T-helper 2 cell treated with Interferon-gamma antibody and Interleukin-4, amounts not matched to agents 100 ng/mL and 5 ng/mL, for 36 hours (primary cell): ENCODE results near the gene CLCN3. TPM values are rescaled to one million over a fixed set of nuclear protein-coding genes. Genes with fewer than 3 reads are reported as not detected.
"Not testable (repeated sequence)": the region's sequence is repeated elsewhere in the genome, so short reads cannot be mapped to it uniquely, and the experiment has no call there.

Source experiments
- intact Hi-C: fragments of 100-400 bp; cut with micrococcal nuclease; formaldehyde crosslinking; loops from one replicate; pipeline ENCODE4 v1.15.1; 2023
- total RNA-seq: library from RNA; stranded (reverse); gene quantifications from 2 replicates; pipeline ENCODE4 v1.2.3, GENCODE V29; 2022

Gene CLCN3
- total RNA-seq, 1 donor from 2014 or later: 30.5 TPM

GRCh38 chr4:169652535-169652934 lies 32.2 kb downstream of the CLCN3 start:
- intact Hi-C loops: no loop called here

DNA sequence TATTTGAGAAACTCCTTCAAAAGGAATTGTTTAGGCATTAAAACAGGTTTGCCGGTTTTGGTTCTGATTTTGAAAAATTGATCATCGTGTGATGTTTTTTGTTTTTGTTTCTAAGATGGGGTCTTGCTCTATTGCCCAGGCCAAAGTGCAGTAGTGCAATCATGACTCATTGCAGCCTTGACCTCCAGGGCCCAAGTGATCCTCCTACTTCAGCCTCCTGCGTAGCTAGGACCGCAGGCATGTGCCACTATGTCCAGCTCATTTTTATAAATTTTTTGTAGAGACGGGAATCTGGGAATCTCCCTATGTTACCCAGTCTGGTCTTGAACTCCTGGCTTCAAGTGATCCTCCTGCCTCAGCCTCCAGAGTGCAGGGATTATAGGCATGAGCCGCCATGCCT lies 35.0 kb downstream of the CLCN3 start:
- intact Hi-C loops: no loop called here

GRCh38 chr4:169657470-169658107 lies 37.2 kb downstream of the CLCN3 start:
- intact Hi-C loops: no loop called here

DNA sequence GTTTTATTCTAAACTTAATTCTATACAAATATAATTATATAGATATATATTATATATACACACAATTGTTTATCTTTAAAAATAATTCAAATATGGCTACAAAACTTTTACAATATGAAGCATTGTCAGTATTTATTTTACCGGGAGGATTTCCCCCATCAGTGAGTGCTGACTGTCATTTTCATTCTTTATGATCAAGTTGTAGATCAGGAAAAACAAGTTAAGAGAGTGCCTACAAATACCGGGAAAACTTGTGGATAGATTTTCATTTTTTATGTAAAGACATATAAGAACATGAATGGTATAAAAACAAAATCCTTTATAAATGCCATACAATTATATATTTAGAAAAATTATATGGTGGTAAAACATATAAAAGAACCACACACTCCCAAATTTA lies 37.8 kb downstream of the CLCN3 start:
- intact Hi-C loops: no loop called here

GRCh38 chr4:169658975-169659715 lies 38.8 kb downstream of the CLCN3 start:
- intact Hi-C loops: no loop called here

GRCh38 chr4:169659716-169660670 lies 39.6 kb downstream of the CLCN3 start:
- intact Hi-C loops: loop anchor here (1.0 to 10.0 kb wide), 5 partner anchors 40 to 1342 kb away; partner anchors contain the start of genes CLCN3, DDX60, HPF1 and NEK1

DNA sequence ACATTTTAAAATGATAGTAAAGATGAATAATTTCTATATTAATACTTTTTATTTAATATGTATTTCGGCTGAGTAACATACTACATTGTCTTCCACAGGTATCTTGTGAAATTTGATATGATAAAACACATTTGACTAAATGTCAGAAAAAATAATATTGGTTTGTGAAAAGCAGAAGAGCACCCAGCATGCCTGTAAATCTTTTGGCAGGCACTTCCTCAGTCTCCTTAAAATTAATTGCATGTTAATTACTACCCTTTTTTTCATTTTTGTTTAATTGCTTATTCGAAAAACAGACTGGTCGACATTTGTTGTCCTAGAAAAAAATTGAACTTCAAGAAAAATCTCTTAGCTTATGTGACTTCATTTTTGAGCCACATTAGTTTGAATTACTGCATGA lies 40.6 kb downstream of the CLCN3 start:
- intact Hi-C loops: loop anchor here (1.0 to 10.0 kb wide), 5 partner anchors 41 to 1343 kb away; partner anchors contain the start of genes CLCN3, DDX60, HPF1 and NEK1

DNA sequence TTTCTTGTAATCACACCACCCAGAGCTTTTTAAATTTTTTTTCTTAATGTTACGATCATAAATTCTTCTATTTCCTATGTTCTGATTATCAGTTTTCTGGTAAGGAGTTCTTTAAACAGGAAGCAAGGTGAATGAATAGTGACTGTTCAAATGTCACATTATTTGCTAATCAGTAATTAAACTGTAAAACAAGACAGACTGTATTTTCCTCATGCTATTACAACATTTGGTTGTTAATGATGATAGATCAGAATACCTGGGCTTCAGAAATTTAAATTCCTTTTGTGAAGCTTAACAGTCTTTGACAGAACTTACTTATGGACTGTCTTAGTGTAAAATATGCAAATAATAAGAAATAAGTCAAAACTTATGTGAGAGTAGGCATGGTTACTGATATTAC lies 41.4 kb downstream of the CLCN3 start:
- intact Hi-C loops: loop anchor here (10.0 kb wide), 1 partner anchor 247 kb away; no protein-coding TSS in a partner anchor

DNA sequence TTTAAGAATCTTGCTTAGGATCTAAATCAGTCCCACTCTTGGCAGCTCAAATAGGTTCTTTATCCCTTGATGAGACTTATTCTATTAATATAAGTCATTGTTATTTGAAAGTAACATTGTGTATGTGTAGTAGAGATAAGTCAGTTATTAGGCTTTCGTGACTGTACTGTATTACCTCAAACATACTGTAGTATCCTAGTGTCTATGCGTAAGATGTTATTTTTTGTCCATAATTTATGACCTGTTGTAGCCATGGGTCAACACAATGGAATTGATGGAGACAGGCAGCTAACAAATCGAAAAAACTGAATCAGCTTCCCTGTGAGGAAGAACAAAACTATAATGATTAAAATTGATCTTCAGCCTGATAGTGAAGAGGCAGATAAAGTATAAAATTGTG lies 41.8 kb downstream of the CLCN3 start:
- intact Hi-C loops: loop anchor here (10.0 kb wide), 1 partner anchor 247 kb away; no protein-coding TSS in a partner anchor

DNA sequence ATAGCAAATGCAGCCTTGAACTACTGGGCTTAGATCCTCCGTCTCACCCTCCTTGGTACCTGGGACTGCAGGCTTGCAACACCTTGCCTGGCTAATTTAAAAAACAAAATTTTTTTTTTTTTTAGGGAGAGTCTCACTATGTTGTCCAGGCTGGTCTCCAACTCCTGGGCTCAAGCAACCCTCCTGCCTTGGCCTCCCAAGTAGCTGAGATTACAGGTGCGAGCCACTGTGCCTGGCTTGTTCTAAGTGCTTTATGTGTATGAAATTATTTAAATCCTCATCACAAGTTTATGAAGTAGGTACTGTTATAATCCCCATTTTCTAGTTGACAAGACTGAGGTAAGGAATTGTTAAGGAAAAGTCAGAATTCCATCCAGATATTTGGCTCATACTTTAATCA lies 43.0 kb downstream of the CLCN3 start:
- intact Hi-C loops: loop anchor here (10.0 kb wide), 1 partner anchor 249 kb away; no protein-coding TSS in a partner anchor

- intact Hi-C loops: loop anchor here (10.0 kb wide), 1 partner anchor 249 kb away; no protein-coding TSS in a partner anchor
Measured at GRCh38 chr4:169663831-169664230, 43.5 kb downstream of the CLCN3 start.

DNA sequence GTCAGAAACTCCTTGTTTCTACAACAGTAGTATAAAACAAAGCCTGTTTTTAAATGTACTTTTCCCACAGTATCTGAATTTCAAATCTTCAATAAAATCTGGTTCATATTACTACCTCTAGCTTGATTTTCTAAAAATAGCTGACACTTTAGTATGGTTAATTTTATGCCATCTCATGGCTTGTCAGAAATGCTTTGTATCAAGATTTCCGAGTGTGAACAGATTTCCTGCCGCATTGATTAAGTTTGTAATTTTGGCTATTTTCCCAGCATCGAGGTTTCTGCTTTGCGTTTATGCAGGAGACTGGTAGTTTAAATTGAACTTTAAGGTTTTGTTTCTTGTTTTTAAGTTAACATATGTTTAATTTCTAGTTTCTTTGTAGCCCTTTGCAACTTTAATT lies 44.2 kb downstream of the CLCN3 start:
- intact Hi-C loops: loop anchor here (10.0 kb wide), 1 partner anchor 250 kb away; no protein-coding TSS in a partner anchor

GRCh38 chr4:169665046-169665737 lies 44.8 kb downstream of the CLCN3 start:
- intact Hi-C loops: loop anchor here (10.0 kb wide), 1 partner anchor 250 kb away; no protein-coding TSS in a partner anchor

- intact Hi-C loops: loop anchor here (10.0 kb wide), 1 partner anchor 253 kb away; no protein-coding TSS in a partner anchor
Measured at GRCh38 chr4:169668069-169668721, 47.8 kb downstream of the CLCN3 start.

- intact Hi-C loops: no loop called here
Measured at GRCh38 chr4:169675825-169676224, 55.4 kb downstream of the CLCN3 start.

GRCh38 chr4:169677150-169677748 lies 56.9 kb downstream of the CLCN3 start:
- intact Hi-C loops: no loop called here

DNA sequence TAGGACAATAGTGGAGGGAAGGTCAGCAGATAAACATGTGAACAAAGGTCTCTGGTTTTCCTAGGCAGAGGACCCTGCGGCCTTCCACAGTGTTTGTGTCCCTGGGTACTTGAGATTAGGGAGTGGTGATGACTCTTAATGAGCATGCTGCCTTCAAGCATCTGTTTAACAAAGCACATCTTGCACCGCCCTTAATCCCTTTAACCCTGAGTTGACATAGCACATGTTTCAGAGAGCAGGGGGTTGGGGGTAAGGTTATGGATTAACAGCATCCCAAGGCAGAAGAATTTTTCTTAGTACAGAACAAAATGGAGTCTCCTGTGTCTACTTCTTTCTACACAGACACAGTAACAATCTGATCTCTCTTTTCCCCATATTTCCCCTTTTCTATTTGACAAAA lies 58.1 kb downstream of the CLCN3 start:
- intact Hi-C loops: not testable (repeated sequence)

GRCh38 chr4:169678951-169679591 lies 58.7 kb downstream of the CLCN3 start:
- intact Hi-C loops: not testable (repeated sequence)
